ENCODE data around the gene KNDC1.

Gene KNDC1

DNA sequence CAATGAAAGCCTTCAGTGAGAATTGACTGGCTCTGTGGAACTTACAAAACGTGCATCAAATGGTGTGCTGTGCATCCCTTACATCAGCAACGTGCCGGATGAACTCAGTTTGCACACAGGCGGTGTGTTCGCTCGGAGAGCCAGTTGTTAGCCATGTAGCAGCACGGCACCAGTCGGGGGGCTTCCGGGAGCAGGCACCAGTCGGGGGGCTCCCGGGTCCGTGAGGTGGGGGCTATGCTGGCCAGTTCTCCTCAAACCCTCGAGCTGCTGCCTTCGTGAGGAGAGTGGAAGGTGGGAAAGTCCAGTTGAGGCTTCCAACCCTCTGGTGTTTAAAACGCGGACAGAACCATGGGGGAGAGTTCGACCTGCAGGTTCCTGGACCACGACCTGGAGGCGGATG, 35.1 kb downstream of the KNDC1 start:
- H3K4me3 ChIP-seq (ENCODE audit: low read depth, low read length) = no peak overlapping the region
- TF ChIP-seq, protein P1, sequence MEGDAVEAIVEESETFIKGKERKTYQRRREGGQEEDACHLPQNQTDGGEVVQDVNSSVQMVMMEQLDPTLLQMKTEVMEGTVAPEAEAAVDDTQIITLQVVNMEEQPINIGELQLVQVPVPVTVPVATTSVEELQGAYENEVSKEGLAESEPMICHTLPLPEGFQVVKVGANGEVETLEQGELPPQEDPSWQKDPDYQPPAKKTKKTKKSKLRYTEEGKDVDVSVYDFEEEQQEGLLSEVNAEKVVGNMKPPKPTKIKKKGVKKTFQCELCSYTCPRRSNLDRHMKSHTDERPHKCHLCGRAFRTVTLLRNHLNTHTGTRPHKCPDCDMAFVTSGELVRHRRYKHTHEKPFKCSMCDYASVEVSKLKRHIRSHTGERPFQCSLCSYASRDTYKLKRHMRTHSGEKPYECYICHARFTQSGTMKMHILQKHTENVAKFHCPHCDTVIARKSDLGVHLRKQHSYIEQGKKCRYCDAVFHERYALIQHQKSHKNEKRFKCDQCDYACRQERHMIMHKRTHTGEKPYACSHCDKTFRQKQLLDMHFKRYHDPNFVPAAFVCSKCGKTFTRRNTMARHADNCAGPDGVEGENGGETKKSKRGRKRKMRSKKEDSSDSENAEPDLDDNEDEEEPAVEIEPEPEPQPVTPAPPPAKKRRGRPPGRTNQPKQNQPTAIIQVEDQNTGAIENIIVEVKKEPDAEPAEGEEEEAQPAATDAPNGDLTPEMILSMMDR (IDR thresholded peaks at IDR 0.05; ENCODE audit: low read depth, low read length) = no peak
- no peak for DNase-seq (ENCODE audit: low read depth, low spot score)
- in situ Hi-C loops (cut with HindIII; ENCODE audit: low sequenced_read_pairs) = no loop called here

DNA sequence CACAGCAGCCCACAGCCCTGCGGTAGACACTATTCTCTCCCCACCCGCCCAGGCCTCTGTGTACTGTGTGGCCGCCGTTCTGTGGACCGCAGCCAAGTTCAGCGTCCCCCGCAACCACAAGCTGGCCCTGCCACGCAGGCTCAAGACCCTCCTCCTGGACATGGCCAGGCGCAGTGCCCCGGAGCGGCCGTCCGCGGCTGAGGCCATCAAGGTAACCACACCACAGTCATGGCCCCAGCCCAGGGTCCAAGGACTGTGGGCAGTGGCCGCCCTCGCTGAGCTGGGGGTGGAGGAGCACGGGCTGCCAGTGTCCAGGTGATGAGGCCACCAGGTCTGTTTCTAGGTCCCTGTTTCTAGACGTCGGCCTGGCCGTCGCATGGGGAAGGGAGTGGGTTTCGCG, 35.6 kb downstream of the KNDC1 start:
- TF ChIP-seq, protein P1 (IDR thresholded peaks at IDR 0.05; ENCODE audit: low read depth, low read length) = no peak
- DNase-seq (ENCODE audit: low read depth, low spot score) = no peak
- in situ Hi-C loops (cut with HindIII; ENCODE audit: low sequenced_read_pairs) = no loop called here
- H3K4me3 ChIP-seq (ENCODE audit: low read depth, low read length) = no peak overlapping the region

DNA sequence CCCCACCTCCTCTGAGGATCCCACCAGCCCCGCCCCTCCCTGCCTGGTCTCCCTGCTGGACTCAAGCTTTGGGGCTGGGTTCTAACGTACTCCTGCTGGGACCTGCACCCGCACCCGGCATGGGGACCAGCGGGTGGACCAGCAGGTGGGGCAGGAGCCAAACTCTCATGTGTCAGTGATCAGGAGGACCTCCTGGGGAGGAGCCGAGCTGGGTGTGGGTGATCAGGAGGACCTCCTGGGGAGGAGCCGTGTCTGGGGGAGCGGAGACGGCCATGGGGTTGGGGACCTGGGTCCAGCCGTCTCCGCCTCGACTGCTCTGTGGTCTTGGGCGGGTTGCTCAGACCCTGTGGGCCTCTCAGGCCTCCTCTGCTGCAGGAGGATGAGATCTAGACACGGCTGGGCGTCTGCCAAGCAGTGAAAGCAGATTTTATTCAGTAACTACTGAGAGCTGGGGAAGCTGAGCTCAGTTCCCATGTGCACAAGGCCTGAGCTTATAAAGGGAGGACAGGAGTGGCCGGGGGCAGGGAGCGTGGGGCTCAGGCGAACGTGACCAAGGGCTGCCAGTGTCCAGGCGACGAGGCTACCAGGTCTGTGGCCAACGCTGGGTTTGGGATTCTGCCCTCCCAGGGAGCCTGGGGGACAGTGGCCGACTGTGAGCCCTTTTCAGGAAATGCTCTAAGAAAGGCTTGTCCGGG, 36.3 kb downstream of the KNDC1 start:
- no peak overlapping the region for H3K4me3 ChIP-seq (ENCODE audit: low read depth, low read length)
- DNase-seq (ENCODE audit: low read depth, low spot score) = no peak
- in situ Hi-C loops (cut with HindIII; ENCODE audit: low sequenced_read_pairs) = no loop called here
- TF ChIP-seq, protein P1 (IDR thresholded peaks at IDR 0.05; ENCODE audit: low read depth, low read length) = no peak

DNA sequence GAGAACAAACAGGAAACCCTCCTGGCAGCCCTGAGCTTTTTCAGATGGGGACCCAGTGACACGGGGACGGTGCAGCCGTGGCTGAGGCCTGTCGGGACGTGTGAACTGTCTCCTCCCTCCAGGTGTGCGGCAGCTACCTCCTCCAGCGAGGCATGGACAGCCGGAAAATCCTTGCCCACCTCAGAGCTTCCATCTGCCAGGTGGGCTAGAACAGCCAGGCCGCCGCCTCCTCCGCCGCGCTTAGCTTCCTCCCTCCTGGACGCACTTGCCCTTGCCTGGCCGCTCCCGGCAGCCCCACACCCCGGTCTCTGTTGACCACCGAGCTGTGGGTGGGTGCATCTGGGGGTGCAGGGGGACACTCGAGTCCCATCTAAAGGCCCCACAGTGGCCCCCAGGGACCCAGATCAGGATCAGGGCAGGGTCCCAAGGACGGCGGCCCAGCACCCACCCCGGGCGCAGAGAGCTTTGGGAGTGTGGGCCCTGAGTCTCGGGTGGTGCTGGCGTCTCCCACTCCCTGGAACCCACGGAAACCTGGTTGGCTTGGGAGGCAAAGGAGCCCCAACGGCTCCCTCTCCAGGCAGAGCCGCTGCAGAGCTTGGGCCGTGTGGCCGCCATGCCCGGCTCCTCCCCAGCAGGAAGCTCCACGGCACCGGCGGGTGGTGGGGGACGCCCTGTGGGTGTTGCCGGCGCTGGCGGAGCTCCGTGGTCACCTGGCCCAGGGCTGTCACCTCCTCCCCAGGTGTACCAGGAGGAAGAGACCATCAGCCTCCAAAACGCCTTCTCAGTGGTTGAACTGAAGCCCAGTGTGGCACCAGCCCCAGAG, 37.1 kb downstream of the KNDC1 start:
- TF ChIP-seq, protein P1 (IDR thresholded peaks at IDR 0.05; ENCODE audit: low read depth, low read length) = no peak
- no peak overlapping the region for H3K4me3 ChIP-seq (ENCODE audit: low read depth, low read length)
- in situ Hi-C loops (cut with HindIII; ENCODE audit: low sequenced_read_pairs) = no loop called here
- no peak for DNase-seq (ENCODE audit: low read depth, low spot score)

DNA sequence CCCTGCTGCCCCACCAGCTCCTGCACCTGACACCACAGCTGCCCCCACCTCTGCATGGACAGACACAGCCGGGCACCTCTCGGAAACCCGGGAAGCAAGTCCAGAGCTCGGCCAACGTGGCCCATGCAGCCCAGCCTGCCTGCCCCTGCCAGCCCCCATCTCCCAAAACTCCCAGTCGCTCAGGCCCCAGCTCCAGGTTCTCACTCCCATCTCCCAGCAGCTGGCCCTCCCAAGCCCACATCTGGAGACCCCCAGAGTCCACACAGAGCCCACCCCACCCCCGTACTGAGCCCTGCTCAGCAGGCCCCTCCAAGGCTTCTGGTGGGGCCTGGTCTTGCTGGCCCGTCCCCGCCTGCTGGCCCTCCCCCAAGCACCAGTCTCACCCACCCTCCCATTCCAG, 37.8 kb downstream of the KNDC1 start:
- no peak overlapping the region for H3K4me3 ChIP-seq (ENCODE audit: low read depth, low read length)
- in situ Hi-C loops (cut with HindIII; ENCODE audit: low sequenced_read_pairs) = no loop called here
- no peak for DNase-seq (ENCODE audit: low read depth, low spot score)
- TF ChIP-seq, protein P1 (IDR thresholded peaks at IDR 0.05; ENCODE audit: low read depth, low read length) = no peak

DNA sequence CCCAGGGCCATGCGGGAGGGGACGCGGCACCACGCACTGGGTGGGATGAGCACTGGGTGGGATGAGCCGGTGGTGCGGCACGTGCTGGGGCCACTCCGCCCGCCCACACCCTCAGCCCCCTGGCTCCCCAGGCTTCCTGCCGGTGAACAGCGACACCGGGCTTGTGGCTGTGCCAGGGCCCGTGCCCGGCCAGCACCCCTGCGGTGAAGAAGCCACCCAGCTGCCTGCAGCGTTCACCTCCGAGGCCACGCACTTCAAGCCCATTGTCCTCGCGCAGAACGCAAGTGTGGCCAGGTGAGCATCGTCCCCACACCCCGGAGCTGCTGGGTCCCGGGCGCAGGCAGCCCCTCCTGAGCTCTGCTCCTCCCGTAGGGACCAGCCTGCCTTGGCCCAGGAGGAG, 38.2 kb downstream of the KNDC1 start:
- TF ChIP-seq, protein P1 (IDR thresholded peaks at IDR 0.05; ENCODE audit: low read depth, low read length) = no peak
- in situ Hi-C loops (cut with HindIII; ENCODE audit: low sequenced_read_pairs) = no loop called here
- H3K4me3 ChIP-seq (ENCODE audit: low read depth, low read length) = no peak overlapping the region
- no peak for DNase-seq (ENCODE audit: low read depth, low spot score)
